Measurements from ENCODE around the gene HEPHL1. TPM values are rescaled to one million over a fixed set of nuclear protein-coding genes. Genes with fewer than 3 reads are reported as not detected.

Gene HEPHL1
- polyA plus RNA-seq, 3 donors, result not detected

DNA sequence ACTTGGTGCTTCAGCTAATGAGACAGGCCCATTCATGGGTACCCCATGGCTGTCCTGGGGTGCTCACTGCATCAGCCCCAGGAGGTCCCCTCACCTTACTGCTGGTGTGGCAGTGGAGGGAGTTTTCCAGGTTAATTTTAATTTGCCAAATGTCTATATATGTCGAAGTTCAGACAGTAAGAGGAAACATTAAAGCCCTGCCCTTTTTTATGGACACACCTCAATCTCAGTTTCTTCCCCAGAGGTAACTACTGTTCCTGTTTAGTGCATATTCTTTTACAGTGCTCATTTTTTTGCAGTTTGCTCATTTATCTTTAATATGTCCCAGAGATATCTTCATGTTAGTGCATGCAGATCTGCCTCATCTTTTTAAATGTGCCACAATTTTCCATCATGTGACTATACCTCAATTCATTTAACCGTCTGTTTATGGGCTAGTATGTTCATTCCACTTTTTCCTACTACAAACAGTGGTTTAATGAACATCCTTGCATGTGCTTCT is 119.1 kb downstream of the HEPHL1 start:
- no peak overlapping the region for H3K27ac ChIP-seq (ENCODE audit: low read depth, low read length)
- WGBS, 3 donors, result 76 to 88% (median 87%) methylated on average over 2 of the region's 2 CpGs

DNA sequence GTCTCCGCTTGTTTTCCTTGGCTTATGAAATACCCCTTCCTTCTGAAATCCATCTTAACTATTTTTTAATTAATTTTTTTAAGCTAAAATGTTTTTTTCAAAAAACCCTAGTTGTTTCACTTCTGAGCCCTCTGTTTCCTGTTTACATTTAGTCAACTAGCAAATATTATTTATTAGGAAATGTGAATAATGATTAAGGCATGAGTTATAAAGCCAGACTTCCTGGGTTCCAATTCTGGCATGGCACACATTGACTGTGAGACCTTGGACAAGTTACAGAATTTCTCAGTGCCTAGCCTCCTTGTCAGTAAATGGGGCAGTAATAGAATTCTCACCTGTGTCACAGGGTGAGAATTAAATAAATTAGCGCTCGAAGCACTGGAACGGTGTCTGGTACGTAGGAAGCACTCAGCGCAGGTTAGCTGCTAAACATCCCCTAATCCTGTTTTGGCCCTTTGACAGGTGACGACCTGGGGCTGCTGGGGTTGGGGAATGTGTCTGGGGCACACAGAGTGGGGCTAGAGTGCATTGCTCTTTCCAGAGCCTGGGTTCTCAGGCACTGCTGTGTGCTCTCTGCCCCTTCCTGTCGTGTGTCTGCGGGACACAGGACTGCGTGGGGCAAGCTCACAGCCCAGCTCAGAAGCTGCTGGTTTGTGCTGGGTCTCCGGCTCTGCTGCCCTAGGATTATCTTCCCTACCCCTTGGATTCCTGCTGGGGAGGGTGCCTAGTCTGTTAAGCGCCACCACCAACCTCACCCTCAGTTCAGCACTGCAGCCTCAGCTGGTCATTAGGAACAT is 120.6 kb downstream of the HEPHL1 start:
- H3K27ac ChIP-seq (ENCODE audit: low read depth, low read length), result no peak overlapping the region
- 87 to 93% (median 91%) methylated on average over 12 of the region's 12 CpGs for WGBS, 3 donors

DNA sequence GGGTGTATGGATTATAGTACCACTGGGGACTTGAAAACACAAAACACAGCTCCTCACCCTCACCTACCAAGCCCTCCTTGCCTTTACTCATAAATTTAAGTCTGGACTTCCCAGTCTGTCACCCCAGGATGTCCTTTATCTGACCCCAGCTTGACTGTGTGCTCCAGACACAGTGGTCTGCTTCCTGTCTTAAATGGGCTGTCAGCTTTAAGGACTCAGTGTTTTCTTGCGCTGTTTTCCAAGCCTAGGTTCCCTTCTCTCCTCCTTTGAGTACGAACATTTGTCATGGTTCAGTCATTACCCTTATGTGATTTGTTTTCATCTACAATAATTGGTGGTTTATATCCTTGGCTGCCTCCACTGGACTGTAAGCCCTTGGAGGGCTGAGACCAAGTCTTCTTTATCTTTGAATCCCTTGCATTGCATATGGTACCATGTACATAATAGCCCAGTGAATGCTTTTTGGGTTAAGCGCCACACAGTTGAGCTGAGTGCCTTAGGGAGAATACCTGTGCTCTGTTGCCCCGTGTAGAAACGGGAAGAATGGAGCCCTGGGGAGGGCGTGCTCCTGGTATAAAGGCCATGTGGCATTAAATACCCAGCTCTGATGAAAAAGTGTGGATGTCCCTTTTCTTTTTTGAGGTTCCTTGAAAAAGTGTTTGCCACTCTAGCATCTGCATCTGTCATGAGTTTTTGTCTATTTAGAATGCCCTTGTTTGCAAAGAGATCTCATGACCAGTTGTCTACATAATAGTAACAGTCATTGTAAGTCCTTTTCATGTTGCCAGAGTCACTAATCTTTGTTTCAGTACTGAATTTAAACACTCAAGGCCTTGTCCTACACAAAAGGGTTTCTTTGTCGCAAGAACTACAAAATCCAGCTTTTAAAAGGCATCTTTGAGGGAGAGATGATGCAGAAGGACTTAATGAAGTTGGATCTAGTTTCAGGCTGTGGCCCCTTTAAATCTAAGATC is 121.4 kb downstream of the HEPHL1 start:
- 86 to 90% (median 89%) methylated on average over 7 of the region's 7 CpGs for WGBS, 3 donors
- H3K27ac ChIP-seq (ENCODE audit: low read depth, low read length), result no peak overlapping the region

DNA sequence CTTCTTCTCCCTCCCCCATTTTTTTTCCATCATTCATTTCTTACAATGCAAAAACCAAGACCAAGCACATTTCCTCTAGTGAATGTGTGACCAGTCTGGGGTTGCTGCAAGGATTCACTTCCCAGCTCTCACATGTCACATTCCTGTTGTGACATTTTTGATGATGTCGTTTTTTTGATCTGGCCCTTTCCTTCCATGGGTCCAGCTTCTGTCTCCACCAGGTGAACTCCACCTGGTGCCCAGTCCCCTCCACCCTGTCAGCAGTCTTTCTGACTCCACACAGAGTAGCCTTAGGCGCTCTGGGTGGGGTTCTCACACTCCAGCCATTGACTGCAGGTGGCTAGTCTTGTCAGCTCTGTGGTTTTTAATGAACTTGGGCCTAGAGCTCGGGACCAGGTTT is 123.1 kb downstream of the HEPHL1 start:
- no peak overlapping the region for H3K27ac ChIP-seq (ENCODE audit: low read depth, low read length)

DNA sequence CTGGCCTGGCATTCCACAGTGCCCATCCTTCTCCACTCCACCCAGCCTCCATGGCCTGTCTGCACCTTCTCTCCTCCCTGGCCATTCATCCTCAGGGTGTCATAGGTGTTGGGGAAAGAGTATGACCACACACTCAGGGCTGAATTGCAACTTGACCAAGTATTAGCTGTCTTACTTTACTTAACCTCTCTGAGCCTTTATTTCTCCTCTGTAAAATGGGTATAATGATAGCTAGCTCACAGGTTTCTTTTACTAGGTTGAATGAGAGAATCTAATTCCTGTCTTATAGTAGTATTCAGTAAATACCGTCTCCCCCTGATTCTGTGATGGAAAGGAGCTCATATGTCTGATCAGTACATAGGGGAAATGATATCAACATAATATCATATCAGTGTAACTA is 123.5 kb downstream of the HEPHL1 start:
- H3K27ac ChIP-seq (ENCODE audit: low read depth, low read length), result no peak overlapping the region
- WGBS, 3 donors, result 92 to 98% (median 98%) methylated on average over 1 of the region's 1 CpG

More for the DNA sequence above, 123.1 kb downstream of the HEPHL1 start:
- 85 to 93% (median 86%) methylated on average over 3 of the region's 3 CpGs for WGBS, 3 donors

DNA sequence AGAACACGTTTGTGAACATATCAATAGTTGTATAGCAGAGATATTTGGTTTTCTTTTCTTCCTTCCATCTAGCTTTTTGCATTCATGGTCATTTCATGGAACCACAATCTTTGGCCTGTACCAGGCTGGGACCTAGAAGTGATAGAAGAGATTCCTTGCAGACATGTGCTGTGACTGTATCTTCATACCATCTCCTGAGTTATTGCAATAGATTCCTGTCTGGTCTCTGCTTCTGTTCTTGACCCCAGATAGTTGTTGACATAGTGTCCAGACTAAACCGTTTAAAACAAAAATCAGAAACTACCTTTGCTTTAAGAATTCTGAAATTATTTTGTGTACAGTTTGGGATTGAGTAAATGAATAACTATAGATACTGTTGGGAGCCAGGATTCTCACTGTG is 124.3 kb downstream of the HEPHL1 start:
- no peak overlapping the region for H3K27ac ChIP-seq (ENCODE audit: low read depth, low read length)
- 57 to 81% (median 76%) methylated on average over 2 of the region's 2 CpGs for WGBS, 3 donors

DNA sequence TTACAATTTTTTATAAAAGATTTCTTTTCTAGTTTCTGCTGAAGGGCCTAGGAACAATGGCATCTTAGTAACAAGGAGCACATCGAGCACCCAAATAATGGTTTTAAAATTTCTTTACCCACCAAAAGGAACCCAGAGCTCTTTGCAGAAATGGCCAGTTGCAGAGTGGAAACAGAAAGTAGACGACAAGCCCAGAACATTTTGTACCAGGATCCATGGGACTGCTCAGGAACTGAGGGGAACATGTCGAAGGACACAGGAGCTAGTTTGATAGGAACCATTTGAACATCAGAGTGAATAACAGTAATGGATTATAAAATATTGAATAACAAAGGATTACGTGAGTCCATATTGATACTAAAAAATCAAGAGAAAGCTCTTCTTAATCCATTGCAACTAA is 124.8 kb downstream of the HEPHL1 start:
- H3K27ac ChIP-seq (ENCODE audit: low read depth, low read length), result no peak overlapping the region
- WGBS, 3 donors, result 81 to 88% (median 86%) methylated on average over 4 of the region's 4 CpGs

DNA sequence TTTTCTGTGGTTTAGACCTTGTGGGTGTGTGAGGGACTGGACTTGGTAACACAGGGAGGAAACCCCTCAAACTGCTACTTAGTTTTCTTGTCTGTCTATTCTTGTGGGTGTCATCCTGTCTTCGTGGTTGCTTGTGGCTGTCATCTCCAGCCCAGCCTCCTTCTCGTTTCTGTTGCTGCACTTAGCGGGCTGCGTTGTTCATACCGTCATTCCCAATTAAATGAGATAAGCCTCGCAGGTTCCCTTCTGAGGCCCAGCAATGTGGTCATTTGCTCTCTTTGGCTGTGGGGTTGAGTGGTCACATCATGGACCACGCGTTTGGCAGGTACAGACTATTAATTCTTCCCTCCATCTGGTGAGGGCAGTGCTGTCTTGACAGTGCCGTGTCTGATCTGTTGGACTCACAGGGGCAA is 126.3 kb downstream of the HEPHL1 start:
- H3K27ac ChIP-seq (ENCODE audit: low read depth, low read length), result no peak overlapping the region
- 73 to 89% (median 81%) methylated on average over 9 of the region's 9 CpGs for WGBS, 3 donors

DNA sequence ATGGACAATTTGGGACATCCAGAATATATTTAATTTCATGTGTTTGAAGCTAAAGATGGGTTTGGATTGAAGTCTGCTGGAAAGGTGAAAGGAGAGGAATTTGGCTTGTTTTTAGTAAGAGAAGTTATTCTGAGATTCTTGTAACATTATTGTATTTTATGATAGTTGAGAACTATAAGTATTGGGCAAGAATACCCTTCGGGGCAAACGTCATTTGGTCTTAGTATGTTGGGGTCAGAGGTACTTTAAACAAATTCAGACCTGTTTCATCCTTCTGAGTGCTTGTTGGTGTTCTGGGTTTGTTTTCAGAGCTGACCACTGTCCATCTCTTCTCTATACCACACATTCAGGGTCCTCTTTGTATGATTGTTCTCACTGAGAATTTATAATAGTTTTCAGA is 127.0 kb downstream of the HEPHL1 start:
- H3K27ac ChIP-seq (ENCODE audit: low read depth, low read length), result no peak overlapping the region
- 68 to 81% (median 76%) methylated on average over 2 of the region's 2 CpGs for WGBS, 3 donors

DNA sequence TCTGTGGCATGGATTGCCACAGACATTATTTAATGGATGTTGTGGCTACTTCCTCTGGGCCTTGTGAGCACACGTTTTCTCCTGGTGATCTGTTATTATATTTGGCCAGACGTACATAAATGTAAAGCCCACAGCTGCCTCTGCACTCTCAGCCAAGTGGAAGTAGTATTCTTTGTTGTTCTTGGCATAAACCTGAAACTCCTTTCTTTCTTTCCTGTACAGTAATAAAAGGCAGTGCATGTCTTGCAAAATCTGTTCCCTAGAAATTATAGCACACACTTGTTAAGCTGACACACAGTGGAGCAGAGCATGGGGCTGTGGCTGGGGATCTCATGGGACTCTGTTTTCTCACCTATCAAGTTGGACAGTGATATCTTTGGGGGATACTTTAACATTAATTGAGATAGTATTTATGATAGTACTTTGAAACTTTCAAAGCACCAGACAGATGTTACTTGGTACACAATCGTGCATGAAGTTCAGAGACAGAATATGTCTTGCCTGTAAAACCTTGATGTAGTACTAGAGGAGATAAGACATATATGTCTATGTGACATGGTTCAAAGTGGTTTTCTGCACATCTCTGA is 128.4 kb downstream of the HEPHL1 start:
- H3K27ac ChIP-seq (ENCODE audit: low read depth, low read length), result no peak overlapping the region
- 34 to 49% (median 48%) methylated on average over 3 of the region's 3 CpGs for WGBS, 3 donors

DNA sequence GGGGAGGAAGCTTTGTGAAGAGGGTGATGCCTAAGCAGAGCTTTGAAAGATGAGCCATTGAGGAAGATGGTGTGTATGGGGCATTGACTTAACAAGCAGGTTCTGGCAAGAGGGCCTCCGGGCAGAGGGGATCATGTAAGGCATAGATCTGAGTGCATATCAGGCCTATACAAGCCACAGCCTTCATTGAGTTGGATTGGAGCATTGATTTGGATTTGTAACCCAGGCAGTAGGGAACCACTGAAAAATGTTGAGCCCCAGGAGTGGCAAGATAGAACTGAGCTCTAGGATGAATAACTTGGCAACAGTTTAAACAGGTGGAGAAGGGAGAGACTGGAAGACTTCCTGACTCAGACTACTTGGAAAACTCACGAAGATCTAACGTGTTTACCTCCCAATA is 128.9 kb downstream of the HEPHL1 start:
- WGBS, 3 donors, result 75 to 96% (median 79%) methylated on average over 3 of the region's 3 CpGs
- no peak overlapping the region for H3K27ac ChIP-seq (ENCODE audit: low read depth, low read length)

DNA sequence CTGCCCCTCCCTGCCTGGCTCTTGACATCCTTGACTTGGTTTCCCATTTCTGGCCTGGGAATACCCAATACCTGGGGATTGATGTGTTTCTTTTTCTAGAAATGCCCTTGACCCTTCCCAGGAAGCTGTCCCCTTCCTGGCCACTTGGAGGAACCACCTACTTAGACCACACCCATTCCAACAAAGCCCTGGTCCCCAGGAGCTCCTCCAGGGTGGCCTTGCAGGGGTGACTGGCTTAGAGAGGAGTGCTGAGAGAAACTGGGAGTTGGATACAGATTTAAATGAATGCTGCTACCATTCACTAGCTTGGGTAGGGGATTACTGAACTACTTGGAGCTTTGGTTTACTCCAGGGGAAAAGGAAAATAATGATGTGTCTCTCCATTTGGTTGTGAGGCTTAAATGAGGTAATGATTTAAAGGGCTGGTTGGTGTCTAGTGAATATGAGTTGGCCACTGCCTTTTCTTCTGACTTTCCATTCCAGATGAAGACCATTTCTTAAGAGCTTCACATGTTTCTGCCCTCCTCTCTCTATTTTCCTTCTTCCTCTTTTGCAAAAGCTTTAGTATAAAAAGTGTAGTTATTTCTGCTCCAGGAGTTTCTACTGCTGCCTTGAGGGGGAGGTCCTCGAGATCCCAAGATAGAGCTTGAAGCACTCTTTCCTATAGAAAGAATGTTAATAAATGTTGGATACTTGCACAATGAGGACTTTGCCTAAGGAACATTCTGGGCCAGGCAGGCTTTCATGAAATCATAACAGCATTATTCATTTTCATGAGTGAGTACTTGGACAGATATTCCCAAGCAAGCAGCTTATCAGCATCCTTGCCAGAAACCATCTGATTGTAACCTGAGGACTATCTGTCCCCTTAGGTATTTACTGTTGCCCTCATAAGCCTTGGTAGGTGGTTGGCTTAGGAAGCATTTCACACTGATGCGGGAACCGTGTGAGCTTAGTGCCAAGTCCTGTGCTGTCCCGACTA is 129.8 kb downstream of the HEPHL1 start:
- no peak overlapping the region for H3K27ac ChIP-seq (ENCODE audit: low read depth, low read length)
- 86 to 94% (median 92%) methylated on average over 4 of the region's 4 CpGs for WGBS, 3 donors

DNA sequence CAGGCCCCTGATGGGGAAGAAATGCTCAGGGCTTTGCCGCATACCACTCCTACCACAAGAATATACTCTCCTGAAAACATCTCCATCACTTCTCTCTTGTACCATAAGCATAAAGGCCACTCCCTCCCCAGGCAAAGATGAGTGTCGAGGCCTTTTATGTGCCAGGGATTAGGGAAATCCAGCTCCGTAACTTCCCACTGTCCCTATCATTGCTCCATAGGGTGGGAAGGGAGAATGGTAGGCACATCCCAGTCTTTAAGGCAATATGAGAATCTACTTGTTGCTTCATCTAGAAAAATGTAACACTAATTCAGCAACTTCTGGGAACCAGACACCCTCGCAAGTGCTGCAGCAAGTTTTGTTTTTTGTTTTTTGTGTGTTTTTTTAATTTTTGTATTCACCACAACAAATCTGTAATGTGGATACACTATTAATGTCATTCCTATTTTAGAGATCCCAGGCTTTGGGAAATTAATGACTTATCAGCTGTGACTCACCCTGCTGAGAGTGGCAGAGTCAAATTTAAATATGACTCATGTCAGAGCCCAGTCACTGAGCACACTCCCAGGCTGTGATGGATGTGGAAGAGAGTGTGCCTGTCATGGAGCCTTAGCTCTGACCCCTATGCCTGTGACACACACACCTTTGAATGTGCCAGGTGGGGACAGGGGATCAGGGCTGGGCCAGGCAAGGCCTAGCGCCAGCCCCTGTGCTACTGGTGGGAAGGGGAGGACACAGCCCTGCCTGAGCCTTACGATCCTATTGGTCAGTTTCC is 130.9 kb downstream of the HEPHL1 start:
- 91 to 96% (median 95%) methylated on average over 6 of the region's 6 CpGs for WGBS, 3 donors
- H3K27ac ChIP-seq (ENCODE audit: low read depth, low read length), result no peak overlapping the region

DNA sequence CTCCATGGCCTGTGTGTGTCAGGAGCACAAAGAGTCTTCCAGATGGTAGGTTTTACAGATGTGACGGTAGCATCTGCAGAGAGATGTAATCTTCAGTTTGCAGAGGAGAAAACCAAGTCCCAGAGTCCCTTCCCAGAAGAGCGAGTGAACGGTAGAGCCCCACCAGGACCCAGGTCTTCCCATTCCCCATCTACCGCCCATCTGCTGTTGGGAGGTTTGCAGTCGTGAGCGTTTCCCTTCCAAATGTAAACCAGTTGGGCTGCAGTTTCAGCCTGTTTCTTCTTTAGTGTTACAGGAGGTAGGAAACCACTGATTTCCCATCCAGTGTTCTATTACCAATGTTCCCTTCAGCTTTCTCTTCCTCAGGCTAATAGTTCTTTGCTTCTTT is 131.5 kb downstream of the HEPHL1 start:
- H3K27ac ChIP-seq (ENCODE audit: low read depth, low read length), result no peak overlapping the region
- 84 to 93% (median 88%) methylated on average over 6 of the region's 6 CpGs for WGBS, 3 donors

DNA sequence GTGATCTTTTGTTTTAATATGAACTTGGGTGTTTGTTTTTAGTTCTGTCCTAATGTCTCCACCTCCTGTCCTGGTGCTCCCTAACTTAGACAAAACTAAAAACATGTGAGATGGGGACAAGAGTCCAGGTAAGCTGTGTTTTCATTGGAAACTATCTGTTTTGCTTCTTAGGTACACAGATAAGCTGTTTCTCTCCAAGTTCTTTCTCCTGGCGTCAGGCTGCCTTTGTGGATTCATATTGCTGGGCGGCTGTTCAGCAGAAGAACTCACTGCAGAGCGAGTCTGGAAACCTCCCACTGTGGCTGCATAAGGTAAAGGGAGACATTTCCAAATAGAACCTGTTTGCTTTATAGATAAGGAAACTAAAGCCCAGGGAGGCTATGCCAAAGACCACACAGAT is 132.2 kb downstream of the HEPHL1 start:
- H3K27ac ChIP-seq (ENCODE audit: low read depth, low read length), result no peak overlapping the region
- WGBS, 3 donors, result 50 to 91% (median 83%) methylated on average over 3 of the region's 3 CpGs

DNA sequence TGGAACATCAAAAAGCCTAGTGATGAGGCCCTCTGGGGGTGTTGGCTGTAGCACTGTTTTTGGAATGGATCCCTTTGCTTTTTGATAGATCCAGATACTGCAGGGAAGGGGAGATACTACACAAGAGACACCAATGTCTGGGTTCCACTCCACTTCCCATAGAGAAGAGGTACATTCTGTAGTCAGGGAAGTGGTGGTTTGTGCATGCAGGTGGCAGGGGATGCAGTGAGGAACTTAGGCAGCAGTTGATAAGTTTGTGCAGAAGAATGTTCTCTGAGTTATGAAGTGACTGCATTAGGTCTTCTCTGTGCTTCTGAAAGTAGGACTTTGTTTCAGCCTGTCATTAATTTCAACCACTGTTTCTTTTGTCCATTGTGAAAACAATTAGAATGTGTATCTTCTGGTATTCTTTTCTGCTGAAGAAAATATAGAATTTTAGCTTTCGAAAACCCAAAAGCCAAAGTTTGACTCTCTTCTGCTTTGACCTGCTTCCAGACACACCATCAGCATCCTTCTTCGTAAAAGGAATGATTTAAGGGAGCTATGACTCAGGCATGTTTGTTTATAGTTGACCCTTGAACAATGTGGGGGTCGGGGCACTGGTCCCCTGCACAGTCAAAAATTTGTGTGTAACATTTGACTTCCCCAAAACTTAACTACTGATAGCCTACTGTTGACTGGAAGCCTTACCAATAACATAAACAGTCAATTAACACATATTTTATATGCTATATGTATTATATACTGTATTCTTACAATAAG is 133.1 kb downstream of the HEPHL1 start:
- 70 to 81% (median 76%) methylated on average over 3 of the region's 3 CpGs for WGBS, 3 donors
- H3K27ac ChIP-seq (ENCODE audit: low read depth, low read length), result no peak overlapping the region
